Measurements from ENCODE around the gene IL22. TPM values are rescaled to one million over a fixed set of nuclear protein-coding genes. Genes with fewer than 3 reads are reported as not detected.

The IL22 gene
- not detected in 2 replicates for total RNA-seq (2014; rRNA removed; shearing (Covaris generic))

- no peak for DNase-seq (ENCODE audit: low spot score)
Observed at GRCh38 chr12:68253504-68253903, at the start of gene IL22. Gene IL22 (minus strand): TSS chr12:68253604. CDS start chr12:68253448, 156 bp downstream.

GRCh38 chr12:68297929-68298328 lies 44.5 kb upstream of the IL22 start:
- DNase-seq (ENCODE audit: low spot score) = no peak

GRCh38 chr12:68294251-68294650 lies 40.8 kb upstream of the IL22 start:
- no peak for DNase-seq (ENCODE audit: low spot score)

GRCh38 chr12:68293347-68293746 lies 39.9 kb upstream of the IL22 start:
- no peak for DNase-seq (ENCODE audit: low spot score)

GRCh38 chr12:68292151-68292943 lies 38.9 kb upstream of the IL22 start:
- no peak for DNase-seq (ENCODE audit: low spot score)

GRCh38 chr12:68291396-68292036 lies 38.1 kb upstream of the IL22 start:
- no peak for DNase-seq (ENCODE audit: low spot score)

GRCh38 chr12:68290126-68290525 lies 36.7 kb upstream of the IL22 start:
- no peak for DNase-seq (ENCODE audit: low spot score)

- no peak for DNase-seq (ENCODE audit: low spot score)
Observed at GRCh38 chr12:68287106-68287505, 33.7 kb upstream of the IL22 start.

- DNase-seq (ENCODE audit: low spot score) = no peak
Observed at GRCh38 chr12:68286396-68286795, 33.0 kb upstream of the IL22 start.

GRCh38 chr12:68285541-68285940 lies 32.1 kb upstream of the IL22 start:
- DNase-seq (ENCODE audit: low spot score) = no peak

- no peak for DNase-seq (ENCODE audit: low spot score)
Observed at GRCh38 chr12:68281322-68282077, 28.1 kb upstream of the IL22 start.

- no peak for DNase-seq (ENCODE audit: low spot score)
Observed at GRCh38 chr12:68280240-68280639, 26.8 kb upstream of the IL22 start.

GRCh38 chr12:68279227-68280054 lies 26.0 kb upstream of the IL22 start:
- no peak for DNase-seq (ENCODE audit: low spot score)

- no peak for DNase-seq (ENCODE audit: low spot score)
Observed at GRCh38 chr12:68276402-68276930, 23.1 kb upstream of the IL22 start.

- no peak for DNase-seq (ENCODE audit: low spot score)
Observed at GRCh38 chr12:68272732-68273131, 19.3 kb upstream of the IL22 start.

GRCh38 chr12:68271346-68271745 lies 17.9 kb upstream of the IL22 start:
- no peak for DNase-seq (ENCODE audit: low spot score)

GRCh38 chr12:68270358-68270757 lies 17.0 kb upstream of the IL22 start:
- DNase-seq (ENCODE audit: low spot score) = no peak

GRCh38 chr12:68269779-68270178 lies 16.4 kb upstream of the IL22 start:
- no peak for DNase-seq (ENCODE audit: low spot score)

- no peak for DNase-seq (ENCODE audit: low spot score)
Observed at GRCh38 chr12:68268967-68269366, 15.6 kb upstream of the IL22 start.

GRCh38 chr12:68267892-68268396 lies 14.5 kb upstream of the IL22 start:
- DNase-seq (ENCODE audit: low spot score) = no peak

GRCh38 chr12:68264857-68265256 lies 11.5 kb upstream of the IL22 start:
- DNase-seq (ENCODE audit: low spot score) = no peak

All from HT-29 (cell line).